Epidermal melanocyte (primary cell): ENCODE results near the gene EHD3.
"Not testable (repeated sequence)": the region's sequence is repeated elsewhere in the genome, so short reads cannot be mapped to it uniquely, and the experiment has no call there.

Experiments
- DNase-seq: peaks from one replicate; pipeline ENCODE4 v3.0.0; 2011; ENCODE audit warnings: low spot score; ENCODE audit not compliant: insufficient read length

EHD3 gene

GRCh38 chr2:31254237-31255203 is 20.6 kb downstream of the EHD3 start:
- no peak for DNase-seq

GRCh38 chr2:31255911-31256571 is 22.1 kb downstream of the EHD3 start:
- no peak for DNase-seq

GRCh38 chr2:31256611-31257382 is 22.8 kb downstream of the EHD3 start:
- DNase-seq, result no peak

- no peak for DNase-seq
These were observed 24.4 kb downstream of the EHD3 start for GRCh38 chr2:31258351-31258750.

GRCh38 chr2:31259075-31259474 is 25.1 kb downstream of the EHD3 start:
- DNase-seq, result no peak

GRCh38 chr2:31260870-31261269 is 26.9 kb downstream of the EHD3 start:
- no peak for DNase-seq

- DNase-seq, result no peak
These were observed 29.8 kb downstream of the EHD3 start for GRCh38 chr2:31263636-31264190.

- DNase-seq, result no peak
These were observed 31.3 kb downstream of the EHD3 start for GRCh38 chr2:31265234-31265633.

GRCh38 chr2:31266804-31267203 is 32.9 kb downstream of the EHD3 start:
- no peak for DNase-seq

- no peak for DNase-seq
These were observed 33.6 kb downstream of the EHD3 start for GRCh38 chr2:31267437-31268120.

GRCh38 chr2:31268344-31268743 is 34.4 kb downstream of the EHD3 start:
- no peak for DNase-seq

GRCh38 chr2:31269087-31269486 is 35.1 kb downstream of the EHD3 start:
- DNase-seq, result no peak

- no peak for DNase-seq
These were observed 36.2 kb downstream of the EHD3 start for GRCh38 chr2:31270131-31270530.

- peak; percentile 20 for DNase-seq
These were observed 36.9 kb downstream of the EHD3 start for GRCh38 chr2:31270822-31271231.

- no peak for DNase-seq
These were observed 37.9 kb downstream of the EHD3 start for GRCh38 chr2:31271851-31272267.

- no peak for DNase-seq
These were observed 40.6 kb downstream of the EHD3 start for GRCh38 chr2:31274401-31275075.

GRCh38 chr2:31275976-31276375 is 42.0 kb downstream of the EHD3 start:
- no peak for DNase-seq

- no peak for DNase-seq
These were observed 43.7 kb downstream of the EHD3 start for GRCh38 chr2:31277621-31278020.

GRCh38 chr2:31282634-31283033 is 48.7 kb downstream of the EHD3 start:
- no peak for DNase-seq

GRCh38 chr2:31283193-31283919 is 49.4 kb downstream of the EHD3 start:
- not testable (repeated sequence) for DNase-seq
